NT2/D1 (cell line): Measurements from ENCODE around the gene APOA5.

Experiments used
- SUZ12 ChIP-seq: IDR thresholded peaks from 2 replicates; pipeline ENCODE4 v1.6.1; 2011; ENCODE audit not compliant: insufficient read length, insufficient read depth; ENCODE audit errors: extremely low read depth
- YY1 ChIP-seq: IDR thresholded peaks from 2 replicates; pipeline ENCODE4 v1.6.1; 2011; ENCODE audit not compliant: insufficient read length, insufficient read depth
- ZNF274 ChIP-seq: IDR thresholded peaks from 2 replicates; pipeline ENCODE4 v1.6.1; 2011; ENCODE audit warnings: mild to moderate bottlenecking, low read depth, low read length

GRCh38 chr11:116776522-116776984, 15.1 kb downstream of the APOA5 start:
- TF ChIP-seq SUZ12 (no peak), YY1 (no peak), ZNF274 (no peak)
